Retinal pigment epithelial cell (primary cell): ENCODE measurements around the gene KCNH3.
A peak's percentile ranks its signal among the peaks of the same experiment; 100 is the strongest.

Experiments used
- DNase-seq: peaks from one replicate; pipeline ENCODE4 v3.0.0-alpha.2; 2010; ENCODE audit warnings: low read depth
- H3K4me3 ChIP-seq: 2 replicates; pipeline ENCODE4 v1.5.1; 2011; ENCODE audit warnings: mild to moderate bottlenecking, low read length, control low read depth, moderate library complexity
- TF ChIP-seq, protein P1 (sequence below): conservative IDR thresholded peaks from 2 replicates; pipeline ENCODE4 v1.5.1; 2011; ENCODE audit warnings: low read depth, low read length, control low read depth, inconsistent platforms

Gene KCNH3, protein sequence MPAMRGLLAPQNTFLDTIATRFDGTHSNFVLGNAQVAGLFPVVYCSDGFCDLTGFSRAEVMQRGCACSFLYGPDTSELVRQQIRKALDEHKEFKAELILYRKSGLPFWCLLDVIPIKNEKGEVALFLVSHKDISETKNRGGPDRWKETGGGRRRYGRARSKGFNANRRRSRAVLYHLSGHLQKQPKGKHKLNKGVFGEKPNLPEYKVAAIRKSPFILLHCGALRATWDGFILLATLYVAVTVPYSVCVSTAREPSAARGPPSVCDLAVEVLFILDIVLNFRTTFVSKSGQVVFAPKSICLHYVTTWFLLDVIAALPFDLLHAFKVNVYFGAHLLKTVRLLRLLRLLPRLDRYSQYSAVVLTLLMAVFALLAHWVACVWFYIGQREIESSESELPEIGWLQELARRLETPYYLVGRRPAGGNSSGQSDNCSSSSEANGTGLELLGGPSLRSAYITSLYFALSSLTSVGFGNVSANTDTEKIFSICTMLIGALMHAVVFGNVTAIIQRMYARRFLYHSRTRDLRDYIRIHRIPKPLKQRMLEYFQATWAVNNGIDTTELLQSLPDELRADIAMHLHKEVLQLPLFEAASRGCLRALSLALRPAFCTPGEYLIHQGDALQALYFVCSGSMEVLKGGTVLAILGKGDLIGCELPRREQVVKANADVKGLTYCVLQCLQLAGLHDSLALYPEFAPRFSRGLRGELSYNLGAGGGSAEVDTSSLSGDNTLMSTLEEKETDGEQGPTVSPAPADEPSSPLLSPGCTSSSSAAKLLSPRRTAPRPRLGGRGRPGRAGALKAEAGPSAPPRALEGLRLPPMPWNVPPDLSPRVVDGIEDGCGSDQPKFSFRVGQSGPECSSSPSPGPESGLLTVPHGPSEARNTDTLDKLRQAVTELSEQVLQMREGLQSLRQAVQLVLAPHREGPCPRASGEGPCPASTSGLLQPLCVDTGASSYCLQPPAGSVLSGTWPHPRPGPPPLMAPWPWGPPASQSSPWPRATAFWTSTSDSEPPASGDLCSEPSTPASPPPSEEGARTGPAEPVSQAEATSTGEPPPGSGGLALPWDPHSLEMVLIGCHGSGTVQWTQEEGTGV

DNA sequence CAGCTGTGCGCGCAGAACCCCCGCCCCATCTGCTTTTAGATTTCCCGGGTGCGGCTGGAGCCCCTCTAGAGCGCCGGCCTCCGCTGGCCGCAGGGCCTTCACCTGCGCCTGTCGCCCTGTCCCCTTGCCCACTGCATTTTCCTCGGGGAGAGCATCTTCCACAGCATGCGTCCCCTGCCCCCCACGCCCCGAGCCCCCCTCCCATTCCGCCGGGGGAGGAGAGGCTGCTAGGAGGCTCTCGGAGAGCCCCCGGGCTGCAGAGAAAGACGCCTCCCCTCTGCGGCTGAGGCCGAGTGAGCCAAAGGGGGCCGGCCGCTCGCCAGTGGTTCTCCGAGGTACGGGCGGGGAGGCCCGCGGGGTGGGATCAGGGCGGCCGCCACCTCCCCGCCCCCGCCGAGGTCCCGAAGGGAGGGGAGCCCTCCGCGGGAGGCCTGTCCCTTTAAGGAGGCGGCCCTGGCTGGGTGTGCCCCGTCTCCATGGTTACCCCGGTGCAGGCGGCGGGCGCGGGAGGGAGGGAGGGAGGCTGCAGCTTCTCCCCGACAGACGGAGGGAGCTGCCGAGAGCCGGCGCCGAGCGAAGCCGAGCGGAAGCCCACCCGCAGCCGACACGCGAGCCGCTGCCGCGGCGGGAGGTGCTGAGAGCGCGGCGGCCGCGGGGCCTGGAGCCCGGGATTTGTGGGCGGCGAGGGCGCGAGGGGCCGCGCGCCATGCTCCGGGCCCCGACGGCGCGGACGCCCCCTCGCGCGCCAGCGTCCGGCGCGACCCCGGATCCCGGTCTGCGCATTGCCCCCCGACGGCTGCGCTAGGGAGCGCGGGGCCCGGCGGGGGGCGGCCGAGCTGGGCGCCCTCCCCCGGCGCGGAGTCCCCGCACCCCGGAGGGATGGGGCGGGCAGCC lies at the start of gene KCNH3:
Gene KCNH3 (plus strand): TSS at position 521 of the 894 bp plus-strand sequence. CDS start 387 bp downstream, outside the sequence.
- peak within 1 kb of the TSS; percentile 37 for H3K4me3 ChIP-seq
- TF ChIP-seq, protein P1, sequence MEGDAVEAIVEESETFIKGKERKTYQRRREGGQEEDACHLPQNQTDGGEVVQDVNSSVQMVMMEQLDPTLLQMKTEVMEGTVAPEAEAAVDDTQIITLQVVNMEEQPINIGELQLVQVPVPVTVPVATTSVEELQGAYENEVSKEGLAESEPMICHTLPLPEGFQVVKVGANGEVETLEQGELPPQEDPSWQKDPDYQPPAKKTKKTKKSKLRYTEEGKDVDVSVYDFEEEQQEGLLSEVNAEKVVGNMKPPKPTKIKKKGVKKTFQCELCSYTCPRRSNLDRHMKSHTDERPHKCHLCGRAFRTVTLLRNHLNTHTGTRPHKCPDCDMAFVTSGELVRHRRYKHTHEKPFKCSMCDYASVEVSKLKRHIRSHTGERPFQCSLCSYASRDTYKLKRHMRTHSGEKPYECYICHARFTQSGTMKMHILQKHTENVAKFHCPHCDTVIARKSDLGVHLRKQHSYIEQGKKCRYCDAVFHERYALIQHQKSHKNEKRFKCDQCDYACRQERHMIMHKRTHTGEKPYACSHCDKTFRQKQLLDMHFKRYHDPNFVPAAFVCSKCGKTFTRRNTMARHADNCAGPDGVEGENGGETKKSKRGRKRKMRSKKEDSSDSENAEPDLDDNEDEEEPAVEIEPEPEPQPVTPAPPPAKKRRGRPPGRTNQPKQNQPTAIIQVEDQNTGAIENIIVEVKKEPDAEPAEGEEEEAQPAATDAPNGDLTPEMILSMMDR = no peak
- no peak for DNase-seq

DNA sequence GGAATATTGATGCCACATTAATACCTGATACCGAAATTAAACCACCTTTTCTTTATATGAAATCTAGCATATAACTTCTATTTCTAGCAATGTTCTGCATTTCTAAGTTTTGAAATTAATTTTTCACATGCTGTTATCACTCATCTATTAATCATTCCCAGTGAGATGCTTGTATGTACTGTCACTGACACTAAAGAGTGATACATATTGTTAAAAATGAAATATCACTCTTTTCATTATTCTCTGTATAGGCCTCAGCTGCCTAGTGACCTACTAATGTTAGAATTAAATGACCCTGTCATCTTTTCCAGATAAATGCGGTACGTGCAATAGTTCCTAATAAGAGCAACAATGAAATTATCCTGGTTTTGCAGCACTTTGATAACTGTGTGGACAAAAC lies 49.7 kb upstream of the KCNH3 start:
- TF ChIP-seq, protein P1 = no peak
- no peak overlapping the region for H3K4me3 ChIP-seq
- DNase-seq = no peak

DNA sequence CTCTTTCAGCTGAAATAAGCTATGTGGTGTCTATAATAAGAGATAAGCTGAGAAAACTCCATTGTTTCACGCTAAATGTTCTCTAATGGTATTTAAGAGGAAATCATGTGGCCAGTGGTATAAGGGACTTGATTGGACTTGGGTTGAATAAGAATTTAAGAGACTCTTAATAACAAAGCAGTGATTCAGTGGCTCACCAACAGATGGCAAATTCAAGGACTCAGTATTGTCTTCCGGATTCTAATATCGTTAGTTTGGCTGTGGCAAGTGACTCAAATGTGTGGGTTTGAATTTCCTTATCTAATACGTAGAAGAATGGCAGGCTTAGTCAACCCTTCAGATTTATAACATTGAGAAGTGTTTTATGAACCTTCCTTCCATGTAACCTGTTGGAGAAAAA lies 49.1 kb upstream of the KCNH3 start:
- peak; percentile 37 for DNase-seq
- TF ChIP-seq, protein P1 = peak; percentile 28
- H3K4me3 ChIP-seq = no peak overlapping the region

DNA sequence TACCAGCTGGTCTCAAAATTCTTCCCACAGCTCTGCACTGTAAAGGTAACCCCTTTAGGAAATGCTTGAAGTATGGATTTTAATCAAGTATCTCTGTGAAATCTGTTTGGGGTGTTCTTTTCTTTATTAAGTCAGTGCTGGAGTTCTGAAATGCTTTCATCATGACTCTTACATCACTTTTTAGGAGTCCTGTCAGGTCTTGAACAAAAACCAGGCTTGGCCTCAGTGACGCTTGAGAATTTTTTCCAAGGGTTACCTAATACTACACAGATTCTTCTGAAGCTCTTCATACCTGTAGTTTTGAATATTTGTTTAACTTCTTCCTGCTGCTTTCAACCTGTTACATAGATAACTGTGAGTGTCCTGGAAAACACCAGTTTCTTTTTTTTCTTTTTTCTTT lies 47.0 kb upstream of the KCNH3 start:
- no peak for DNase-seq
- TF ChIP-seq, protein P1 = no peak
- no peak overlapping the region for H3K4me3 ChIP-seq

DNA sequence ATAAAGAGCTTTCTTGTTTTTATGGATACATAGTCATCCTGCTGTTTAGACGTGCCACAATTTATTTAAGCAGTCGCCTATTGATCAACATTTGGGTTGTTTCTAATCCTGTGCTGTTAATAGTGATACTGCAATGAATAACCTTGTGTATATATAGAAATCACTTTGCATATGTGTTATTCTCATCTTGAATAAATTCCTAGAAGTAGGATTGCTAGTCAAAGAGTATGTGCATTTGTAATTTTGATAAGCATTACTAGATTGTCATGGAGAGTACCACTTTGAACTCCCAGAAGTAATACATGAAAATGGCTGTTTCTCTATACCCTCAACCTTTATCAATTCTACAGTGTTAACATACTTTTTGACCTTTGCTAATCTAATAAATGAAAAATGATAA lies 44.9 kb upstream of the KCNH3 start:
- TF ChIP-seq, protein P1 = no peak
- no peak for DNase-seq
- H3K4me3 ChIP-seq = no peak overlapping the region
